HT-29 (cell line): Measurements from ENCODE around the gene ZNRD2. TPM values are rescaled to one million over a fixed set of nuclear protein-coding genes. Genes with fewer than 3 reads are reported as not detected.

Experiments
- small RNA-seq: library from RNA; depleted of rRNA; stranded (forward); fragments of <200 nt; gene quantifications from one replicate; pipeline ENCODE3, GENCODE V24; 2014
- total RNA-seq: library from RNA; depleted of rRNA; stranded (reverse); fragments of >200 nt; shearing (Covaris generic); gene quantifications from 2 replicates; pipeline ENCODE4 v1.2.3, GENCODE V29; 2014; rRNA removed

The ZNRD2 gene
- total RNA-seq, 1 experiment from 2014 or later: 137 TPM

Small RNA genes within 50 kb of the gene (small RNA-seq; reads per million reads assigned to genes)
- not detected for gene AP001362.1

Other genes starting within 250 kb of the ZNRD2 start
- 28.8 and 30.2 TPM in 2 replicates for gene DPF2, start 236.6 kb upstream of the ZNRD2 start, total RNA-seq
- 2.9 and 3.0 TPM in 2 replicates for gene TIGD3, start 215.7 kb upstream of the ZNRD2 start, total RNA-seq
- 5.8 and 8.8 TPM in 2 replicates for gene SLC25A45, start 187.8 kb upstream of the ZNRD2 start, total RNA-seq
- 102 and 106 TPM in 2 replicates for gene FRMD8, start 183.8 kb upstream of the ZNRD2 start, total RNA-seq
- gene NEAT1, start 147.7 kb upstream of the ZNRD2 start, total RNA-seq: 50.1 and 61.5 TPM in 2 replicates
- 1,827 and 2,040 TPM in 2 replicates for gene MALAT1, start 71.4 kb upstream of the ZNRD2 start, total RNA-seq
- gene SCYL1, start 45.4 kb upstream of the ZNRD2 start, total RNA-seq: 177 and 182 TPM in 2 replicates
- gene LTBP3, start 12.1 kb upstream of the ZNRD2 start, total RNA-seq: 146 and 164 TPM in 2 replicates
- 122 and 127 TPM in 2 replicates for gene FAM89B, start 2.1 kb downstream of the ZNRD2 start, total RNA-seq
- 125 and 149 TPM in 2 replicates for gene EHBP1L1, start 5.6 kb downstream of the ZNRD2 start, total RNA-seq
- 1.2 and 2.5 TPM in 2 replicates for gene KCNK7, start 25.3 kb downstream of the ZNRD2 start, total RNA-seq
- 129 and 134 TPM in 2 replicates for gene MAP3K11, start 43.7 kb downstream of the ZNRD2 start, total RNA-seq
- gene PCNX3, start 45.3 kb downstream of the ZNRD2 start, total RNA-seq: 87.6 and 102 TPM in 2 replicates
- gene SIPA1, start 67.6 kb downstream of the ZNRD2 start, total RNA-seq: 79.1 and 95.3 TPM in 2 replicates
- gene RELA, start 92.4 kb downstream of the ZNRD2 start, total RNA-seq: 87.3 and 112 TPM in 2 replicates
- 106 and 112 TPM in 2 replicates for gene KAT5, start 141.8 kb downstream of the ZNRD2 start, total RNA-seq
- gene RNASEH2C, start 150.3 kb downstream of the ZNRD2 start, total RNA-seq: 47.3 and 71.2 TPM in 2 replicates
- 18.2 and 20.2 TPM in 2 replicates for gene AP5B1, start 210.5 kb downstream of the ZNRD2 start, total RNA-seq
- gene OVOL1, start 216.6 kb downstream of the ZNRD2 start, total RNA-seq: 42.2 and 42.8 TPM in 2 replicates